IMR-90 (cell line): Measurements from ENCODE around the gene PPIH. TPM values are rescaled to one million over a fixed set of nuclear protein-coding genes. Genes with fewer than 3 reads are reported as not detected.
A peak's percentile ranks its signal among the peaks of the same experiment; 100 is the strongest.

Experiments used
- ATAC-seq: fragments of 200-7000 bp; cut with Tn5 transposase; 2 replicates; pipeline ENCODE4 v1.9.1; 2020; ENCODE audit warnings: low read depth, mild to moderate bottlenecking, moderate library complexity
- BruUV-seq: library from RNA; stranded (reverse); fragments of 400-500 nt; replicated peaks from 2 replicates; lab custom pipeline; 2021; lab: Mats Ljungman, UMichigan
- CTCF ChIA-PET: fragments of 300-600 bp; formaldehyde crosslinking; extraction: SDS; loops from one replicate; lab custom pipeline; 2021; ENCODE audit warnings: antibody characterized with exemption; lab: Yijun Ruan, JAX
- POLR2A ChIA-PET: fragments of 300-600 bp; sonication (Branson Sonifier 250); formaldehyde crosslinking; loops from one replicate; lab custom pipeline; 2022; ENCODE audit warnings: antibody characterized with exemption; ENCODE audit not compliant: unreplicated experiment; lab: Charles Lee
- DNase-seq: peaks from one replicate; pipeline ENCODE4 v3.0.0; 2013
- H2AFZ ChIP-seq: replicated peaks from 2 replicates; pipeline ENCODE3; 2013; ENCODE audit warnings: low read length, mild to moderate bottlenecking; ENCODE audit not compliant: poor library complexity
- H2AK5ac ChIP-seq: 2 replicates; pipeline ENCODE4 v1.6.1; 2013; ENCODE audit warnings: low read depth, low read length, inconsistent platforms
- H2AK9ac ChIP-seq: replicated peaks from 2 replicates; pipeline ENCODE3; 2013; ENCODE audit warnings: mild to moderate bottlenecking, low read depth, low read length, moderate library complexity; ENCODE audit not compliant: poor library complexity
- H2BK120ac ChIP-seq: 2 replicates; pipeline ENCODE4 v1.6.1; 2013; ENCODE audit warnings: low read depth, low read length, inconsistent platforms
- H2BK15ac ChIP-seq: 3 replicates; pipeline ENCODE4 v1.6.1; 2013; ENCODE audit warnings: low read depth, low read length, inconsistent platforms
- H2BK20ac ChIP-seq: 2 replicates; pipeline ENCODE4 v1.6.1; 2013; ENCODE audit warnings: low read depth, mild to moderate bottlenecking, inconsistent platforms, low read length, moderate library complexity
- H2BK5ac ChIP-seq: 2 replicates; pipeline ENCODE4 v1.6.1; 2013; ENCODE audit warnings: mild to moderate bottlenecking, low read depth, low read length, inconsistent platforms; ENCODE audit not compliant: poor library complexity, severe bottlenecking
- H3K14ac ChIP-seq: replicated peaks from 2 replicates; pipeline ENCODE4 v1.6.1; 2013; ENCODE audit warnings: low read depth, low read length, inconsistent platforms
- H3K18ac ChIP-seq: 2 replicates; pipeline ENCODE4 v1.6.1; 2013; ENCODE audit warnings: low read depth, low read length, control low read depth
- H3K23ac ChIP-seq: 2 replicates; pipeline ENCODE4 v1.6.1; 2013; ENCODE audit warnings: low read depth, low read length, inconsistent platforms
- H3K27ac ChIP-seq: 2 replicates; pipeline ENCODE4 v1.5.1; 2013; ENCODE audit warnings: mild to moderate bottlenecking, control low read depth, low read length; ENCODE audit not compliant: insufficient read depth
- H3K27me3 ChIP-seq: 2 replicates; pipeline ENCODE4 v1.6.1; 2013; ENCODE audit warnings: low read length; ENCODE audit not compliant: control insufficient read depth, insufficient read depth
- H3K36me3 ChIP-seq: 2 replicates; pipeline ENCODE4 v1.6.1; 2013; ENCODE audit warnings: low read length, mixed read lengths; ENCODE audit not compliant: control insufficient read depth, insufficient read depth
- H3K4ac ChIP-seq: 2 replicates; pipeline ENCODE4 v1.6.1; 2013; ENCODE audit warnings: low read depth, low read length, inconsistent platforms
- H3K4me1 ChIP-seq: 2 replicates; pipeline ENCODE4 v1.6.1; 2013; ENCODE audit warnings: low read length, mixed read lengths; ENCODE audit not compliant: control insufficient read depth, insufficient read depth
- H3K4me2 ChIP-seq: 2 replicates; pipeline ENCODE4 v1.6.1; 2013; ENCODE audit warnings: low read depth, mild to moderate bottlenecking, control low read depth, low read length, moderate library complexity
- H3K4me3 ChIP-seq: 2 replicates; pipeline ENCODE4 v1.5.1; 2013; ENCODE audit warnings: low read depth, mild to moderate bottlenecking, control low read depth, low read length, moderate library complexity; ENCODE audit not compliant: insufficient read depth
- H3K56ac ChIP-seq: 2 replicates; pipeline ENCODE4 v1.6.1; 2013; ENCODE audit warnings: low read length, inconsistent platforms; ENCODE audit not compliant: insufficient read depth; ENCODE audit errors: extremely low read depth
- H3K79me1 ChIP-seq, 2 experiments: 2 replicates each; pipeline ENCODE4 v1.6.1; 2013; ENCODE audit warnings: low read length in 2 of 2, inconsistent platforms in 1 of 2, low read depth in 1 of 2
- H3K9ac ChIP-seq: 2 replicates; pipeline ENCODE4 v1.6.1; 2013; ENCODE audit warnings: low read depth, low read length, control low read depth
- H3K9me1 ChIP-seq: 2 replicates; pipeline ENCODE4 v1.6.1; 2013; ENCODE audit warnings: low read length, inconsistent platforms; ENCODE audit not compliant: insufficient read depth
- H3K9me3 ChIP-seq: 2 replicates; pipeline ENCODE4 v1.6.1; 2013; ENCODE audit warnings: low read length; ENCODE audit not compliant: control insufficient read depth, insufficient read depth
- H4K20me1 ChIP-seq: 2 replicates; pipeline ENCODE4 v1.6.1; 2013; ENCODE audit warnings: low read length, inconsistent platforms; ENCODE audit not compliant: insufficient read depth
- H4K5ac ChIP-seq: 2 replicates; pipeline ENCODE4 v1.6.1; 2013; ENCODE audit warnings: mild to moderate bottlenecking, low read depth, low read length, control low read depth
- H4K8ac ChIP-seq, 2 experiments: 2 replicates each; pipeline ENCODE4 v1.6.1; 2013; ENCODE audit warnings: low read depth in 2 of 2, low read length in 2 of 2, control low read depth in 1 of 2, inconsistent platforms in 1 of 2
- H4K91ac ChIP-seq: 2 replicates; pipeline ENCODE4 v1.6.1; 2013; ENCODE audit warnings: low read depth, low read length, inconsistent platforms; ENCODE audit not compliant: insufficient read depth
- BHLHE40 ChIP-seq: fragments of 150-350 bp; IDR thresholded peaks from 2 replicates; pipeline ENCODE4 v1.6.1; 2016; ENCODE audit warnings: mild to moderate bottlenecking, low read depth, low read length
- CEBPB ChIP-seq: IDR thresholded peaks from 2 replicates; pipeline ENCODE4 v1.6.1; 2012; ENCODE audit warnings: low read depth, low read length, improper control_type of control experiment
- CHD1 ChIP-seq: IDR thresholded peaks from 2 replicates; pipeline ENCODE4 v1.6.1; 2012; ENCODE audit warnings: low read depth, low read length, improper control_type of control experiment
- CTCF ChIP-seq: conservative IDR thresholded peaks from 2 replicates; pipeline ENCODE4 v1.5.1; 2012; ENCODE audit warnings: mild to moderate bottlenecking, low read depth, low read length, improper control_type of control experiment
- FOS ChIP-seq: fragments of 150-350 bp; IDR thresholded peaks from 2 replicates; pipeline ENCODE4 v1.6.1; 2016; ENCODE audit warnings: low read depth, low read length
- MAFK ChIP-seq: IDR thresholded peaks from 2 replicates; pipeline ENCODE4 v1.6.1; 2012; ENCODE audit warnings: low read depth, low read length, improper control_type of control experiment
- MAZ ChIP-seq: IDR thresholded peaks from 2 replicates; pipeline ENCODE4 v1.6.1; 2012; ENCODE audit warnings: low read depth, mild to moderate bottlenecking, low read length, improper control_type of control experiment, moderate library complexity, borderline replicate concordance
- MXI1 ChIP-seq: IDR thresholded peaks from 2 replicates; pipeline ENCODE4 v1.6.1; 2012; ENCODE audit warnings: low read depth, mild to moderate bottlenecking, low read length, moderate library complexity, borderline replicate concordance
- NFE2L2 ChIP-seq: fragments of 150-350 bp; IDR thresholded peaks from 2 replicates; pipeline ENCODE4 v1.6.1; 2016; ENCODE audit warnings: low read depth, mild to moderate bottlenecking, low read length
- POLR2A ChIP-seq: IDR thresholded peaks from 2 replicates; pipeline ENCODE4 v1.6.1; 2012; ENCODE audit warnings: mild to moderate bottlenecking, low read depth, low read length
- RAD21 ChIP-seq: IDR thresholded peaks from 2 replicates; pipeline ENCODE4 v1.6.1; 2012; ENCODE audit warnings: low read length, improper control_type of control experiment
- RCOR1 ChIP-seq: IDR thresholded peaks from 2 replicates; pipeline ENCODE4 v1.6.1; 2012; ENCODE audit warnings: mild to moderate bottlenecking, low read length, improper control_type of control experiment; ENCODE audit not compliant: insufficient replicate concordance
- RFX5 ChIP-seq: IDR thresholded peaks from 2 replicates; pipeline ENCODE4 v1.8.0; 2012; ENCODE audit warnings: low read depth, mild to moderate bottlenecking, low read length, moderate library complexity
- SMC3 ChIP-seq: fragments of 150-350 bp; IDR thresholded peaks from 2 replicates; pipeline ENCODE4 v1.6.1; 2016; ENCODE audit warnings: low read depth, mild to moderate bottlenecking, antibody characterized with exemption, low read length, moderate library complexity
- USF2 ChIP-seq: fragments of 150-350 bp; IDR thresholded peaks from 2 replicates; pipeline ENCODE4 v1.6.1; 2017; ENCODE audit warnings: mild to moderate bottlenecking, antibody characterized with exemption, low read length, low read depth
- WGBS, 2 experiments: methylation state at CpG; one replicate each; pipeline versions ENCODE4 v1.1.5 to v1.1.7; 2013; ENCODE audit warnings: missing lambda C conversion rate in 2 of 2; ENCODE audit not compliant: insufficient read length in 1 of 2; ENCODE audit errors: extremely low coverage in 2 of 2; 5-methylcytosine and 5-hydroxymethylcytosine counted together
- dilution Hi-C: fragments of 300-500 bp; cut with HindIII; formaldehyde crosslinking; loops from one replicate; pipeline ENCODE4 v1.14.3; 2018; ENCODE audit warnings: low sequenced_read_pairs; ENCODE audit not compliant: unreplicated experiment
- in situ Hi-C: fragments of 300-500 bp; cut with MboI; formaldehyde crosslinking; loops from 3 replicates; pipeline ENCODE4 v1.14.3; 2019; ENCODE audit warnings: low sequenced_read_pairs, inconsistent platforms, mixed read lengths
- intact Hi-C: fragments of 100-400 bp; cut with micrococcal nuclease; formaldehyde crosslinking; loops from 2 replicates; pipeline ENCODE4 v1.10.0; 2022
- polyA plus RNA-seq, 3 experiments: library from polyadenylated mRNA; depleted of rRNA; stranded (reverse); fragments of >200 nt; gene quantifications; 2 replicates each; pipeline ENCODE4 v1.2.3, GENCODE V29; 2012; ENCODE audit warnings: low replicate concordance in 1 of 3
- total RNA-seq: library from RNA; depleted of rRNA; stranded (reverse); fragments of >200 nt; gene quantifications from 2 replicates; pipeline ENCODE4 v1.2.3, GENCODE V29; 2012
- TF ChIP-seq, protein P1 (sequence below): fragments of 150-350 bp; IDR thresholded peaks from 2 replicates; pipeline ENCODE4 v1.6.1; 2016; ENCODE audit warnings: low read depth, mild to moderate bottlenecking, low read length, moderate library complexity, borderline replicate concordance

The PPIH gene
- total and polyA plus RNA-seq, 2 of the 4 experiments (the other 2 are of a cell fraction), result 22.4 to 52.1 TPM

- Histone ChIP-seq H2BK20ac (no peak overlapping the region), H3K14ac (no peak overlapping the region), H2BK5ac (no peak overlapping the region), H2BK120ac (no peak overlapping the region), H3K4me3 (no peak overlapping the region), H4K91ac (no peak overlapping the region), H2AK5ac (no peak overlapping the region), H2AK9ac (no peak overlapping the region), H3K79me1 (no peaks in the 10 kb centered on the region), H3K4me2 (no peak overlapping the region), H2AFZ (no peak overlapping the region), H3K4me1 (no peaks in the 10 kb centered on the region), H4K8ac (no peak overlapping the region), H4K5ac (no peak overlapping the region), H2BK15ac (no peak overlapping the region), H3K27me3 (peaks cover 5% of the 10 kb centered on the region; the same call in 1 of the 2 replicates), H3K27ac (no peak overlapping the region), H4K20me1 (no peaks in the 10 kb centered on the region), H3K4ac (no peak overlapping the region), H3K18ac (no peak overlapping the region), H3K9me1 (no peaks in the 10 kb centered on the region), H3K36me3 (no peaks in the 10 kb centered on the region), H3K56ac (no peak overlapping the region), H3K23ac (no peak overlapping the region), H3K9me3 (no peaks in the 10 kb centered on the region), H3K9ac (no peak overlapping the region)
- in situ Hi-C loops (no loop called here), intact Hi-C loops (no loop called here), dilution Hi-C loops (no loop called here)
- TF ChIP-seq CHD1 (no peak), POLR2A (no peak), MAFK (no peak), CEBPB (no peak), RCOR1 (no peak), MAZ (no peak), FOS (no peak), RAD21 (no peak), MXI1 (no peak), NFE2L2 (no peak), BHLHE40 (no peak), USF2 (no peak), SMC3 (no peak), RFX5 (no peak), CTCF (no peak)
- TF ChIP-seq, protein P1, sequence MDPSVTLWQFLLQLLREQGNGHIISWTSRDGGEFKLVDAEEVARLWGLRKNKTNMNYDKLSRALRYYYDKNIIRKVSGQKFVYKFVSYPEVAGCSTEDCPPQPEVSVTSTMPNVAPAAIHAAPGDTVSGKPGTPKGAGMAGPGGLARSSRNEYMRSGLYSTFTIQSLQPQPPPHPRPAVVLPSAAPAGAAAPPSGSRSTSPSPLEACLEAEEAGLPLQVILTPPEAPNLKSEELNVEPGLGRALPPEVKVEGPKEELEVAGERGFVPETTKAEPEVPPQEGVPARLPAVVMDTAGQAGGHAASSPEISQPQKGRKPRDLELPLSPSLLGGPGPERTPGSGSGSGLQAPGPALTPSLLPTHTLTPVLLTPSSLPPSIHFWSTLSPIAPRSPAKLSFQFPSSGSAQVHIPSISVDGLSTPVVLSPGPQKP, result no peak
- BruUV-seq, result no TSS peak
- WGBS, 2 experiments, result no CpG with 5 or more reads among the region's 2 CpGs
- no peak for ATAC-seq
- peak; percentile 21 for DNase-seq
- ChIA-PET CTCF (no interaction called here), POLR2A (no interaction called here)
Measured at GRCh38 chr1:42646056-42646455, 12.2 kb upstream of the PPIH start.
